Right lobe of liver (tissue), 4 donors: ENCODE results near the gene ADAMTS3.

Source experiments
- POLR2A ChIP-seq: fragments of 450-650 bp; IDR thresholded peaks from one replicate; pipeline ENCODE4 v1.6.1; 2017; ENCODE audit warnings: antibody characterized with exemption, mild to moderate bottlenecking
- TF ChIP-seq, protein P1 (sequence below), 4 donors: fragments of 200-600 bp in 3 of 4; fragments of 450-650 bp in 1 of 4; IDR thresholded peaks; one replicate each; pipeline versions ENCODE4 v1.5.1 to v1.8.0; 2016 to 2022; ENCODE audit warnings: antibody characterized with exemption in 4 of 4, mild to moderate bottlenecking in 2 of 4
- donor health status: DM: no; HTN: no; CAD: no.
- donor health status: DM: no; HTN: no; CAD: no.
- donor health status: DM: no; HTN: yes; CAD: no.

DNA sequence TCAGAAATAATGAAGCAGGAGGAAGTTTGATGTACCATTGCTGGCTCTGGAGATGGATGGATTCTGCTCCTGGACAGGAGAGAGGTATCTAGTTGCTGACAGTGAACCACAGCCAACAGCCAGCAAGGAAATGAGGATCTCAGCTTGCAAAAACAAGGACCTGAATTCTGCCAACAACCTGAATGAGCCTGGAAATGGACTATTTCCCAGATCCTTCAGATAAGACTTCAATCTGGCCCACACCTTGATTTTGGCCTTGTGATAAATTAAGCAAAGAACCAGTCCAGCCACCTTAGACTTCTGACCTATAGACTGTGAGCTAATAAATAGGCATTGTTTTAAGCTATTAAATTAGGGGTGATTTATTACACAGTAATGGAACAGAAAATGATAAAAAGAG is 220.3 kb downstream of the ADAMTS3 start:
- TF ChIP-seq, protein P1, sequence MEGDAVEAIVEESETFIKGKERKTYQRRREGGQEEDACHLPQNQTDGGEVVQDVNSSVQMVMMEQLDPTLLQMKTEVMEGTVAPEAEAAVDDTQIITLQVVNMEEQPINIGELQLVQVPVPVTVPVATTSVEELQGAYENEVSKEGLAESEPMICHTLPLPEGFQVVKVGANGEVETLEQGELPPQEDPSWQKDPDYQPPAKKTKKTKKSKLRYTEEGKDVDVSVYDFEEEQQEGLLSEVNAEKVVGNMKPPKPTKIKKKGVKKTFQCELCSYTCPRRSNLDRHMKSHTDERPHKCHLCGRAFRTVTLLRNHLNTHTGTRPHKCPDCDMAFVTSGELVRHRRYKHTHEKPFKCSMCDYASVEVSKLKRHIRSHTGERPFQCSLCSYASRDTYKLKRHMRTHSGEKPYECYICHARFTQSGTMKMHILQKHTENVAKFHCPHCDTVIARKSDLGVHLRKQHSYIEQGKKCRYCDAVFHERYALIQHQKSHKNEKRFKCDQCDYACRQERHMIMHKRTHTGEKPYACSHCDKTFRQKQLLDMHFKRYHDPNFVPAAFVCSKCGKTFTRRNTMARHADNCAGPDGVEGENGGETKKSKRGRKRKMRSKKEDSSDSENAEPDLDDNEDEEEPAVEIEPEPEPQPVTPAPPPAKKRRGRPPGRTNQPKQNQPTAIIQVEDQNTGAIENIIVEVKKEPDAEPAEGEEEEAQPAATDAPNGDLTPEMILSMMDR (IDR thresholded peaks at IDR 0.05), result no peak
- no peak for TF ChIP-seq POLR2A
